K562 (cell line): ENCODE data around the gene TOR1A. TPM values are rescaled to one million over a fixed set of nuclear protein-coding genes. Genes with fewer than 3 reads are reported as not detected.

ENCODE experiments used
- FOXM1 ChIP-seq, 2 experiments: fragments of 450-650 bp in 1 of 2; sonication (generic) in 1 of 2; formaldehyde crosslinking in 1 of 2; IDR thresholded peaks; 2 replicates each; pipeline versions ENCODE4 v1.6.1 to v1.9.0; 2017 to 2022; ENCODE audit warnings: low read depth in 2 of 2, mild to moderate bottlenecking in 2 of 2, missing genetic modification reagents in 1 of 2, moderate library complexity in 1 of 2
- ZBTB17 ChIP-seq: fragments of 450-650 bp; formaldehyde crosslinking; IDR thresholded peaks from 2 replicates; pipeline ENCODE4 v1.4.0; 2020; ENCODE audit warnings: mild to moderate bottlenecking
- ZBTB7A ChIP-seq: IDR thresholded peaks from 2 replicates; pipeline ENCODE4 v1.6.1; 2011; ENCODE audit warnings: low read depth, mild to moderate bottlenecking, low read length, moderate library complexity, borderline replicate concordance; ENCODE audit not compliant: control insufficient read depth
- polyA plus RNA-seq, 8 experiments: library from polyadenylated mRNA; depleted of rRNA in 4 of 8; stranded (reverse) in 5 of 8; unstranded in 3 of 8; fragments of >200 nt; fragmentation: Nextera tagmentation in 2 of 8; fragmentation: Illumina TruSeq in 1 of 8; extraction: Ambion mirVana in 2 of 8; extraction: Trizol in 1 of 8; gene quantifications; 2 replicates each; pipeline versions ENCODE4 v1.2.1 to v1.2.3, GENCODE V29; 2011 to 2014; ENCODE audit warnings: inconsistent platforms in 1 of 8, missing spikeins in 1 of 8
- total RNA-seq, 7 experiments: library from RNA; depleted of rRNA in 6 of 7; stranded (reverse); fragments of >200 nt in 6 of 7; fragmentation: Illumina TruSeq in 2 of 7; extraction: Trizol in 2 of 7; gene quantifications; 2 replicates each; pipeline versions ENCODE4 v1.2.1 to v1.2.3, GENCODE V29; 2011 to 2021; ENCODE audit warnings: low replicate concordance in 1 of 7
- TF ChIP-seq, protein P1 (sequence below), 2 experiments: fragments of 450-650 bp in 1 of 2; sonication (generic) in 1 of 2; formaldehyde crosslinking in 1 of 2; IDR thresholded peaks; 2 replicates each; pipeline versions ENCODE4 v1.7.1 to v1.9.0; 2016 to 2022; ENCODE audit warnings: inconsistent platforms in 1 of 2, mild to moderate bottlenecking in 1 of 2, missing genetic modification reagents in 1 of 2
- TF ChIP-seq, protein P2 (sequence below): fragments of 250-450 bp; sonication (Bioruptor Pico); IDR thresholded peaks from 2 replicates; pipeline ENCODE4 v1.4.0; 2020
- TF ChIP-seq, protein P3 (sequence below): fragments of 450-650 bp; IDR thresholded peaks from one replicate; pipeline ENCODE4 v1.6.1; 2018; ENCODE audit warnings: mild to moderate bottlenecking, moderate library complexity; ENCODE audit not compliant: partially characterized antibody

Gene TOR1A
- total and polyA plus RNA-seq, 9 of the 15 experiments (the other 6 are each of a cell fraction or from before 2014, with no cell fraction given) = 4.5 to 85.8 (median 51.3) TPM

DNA sequence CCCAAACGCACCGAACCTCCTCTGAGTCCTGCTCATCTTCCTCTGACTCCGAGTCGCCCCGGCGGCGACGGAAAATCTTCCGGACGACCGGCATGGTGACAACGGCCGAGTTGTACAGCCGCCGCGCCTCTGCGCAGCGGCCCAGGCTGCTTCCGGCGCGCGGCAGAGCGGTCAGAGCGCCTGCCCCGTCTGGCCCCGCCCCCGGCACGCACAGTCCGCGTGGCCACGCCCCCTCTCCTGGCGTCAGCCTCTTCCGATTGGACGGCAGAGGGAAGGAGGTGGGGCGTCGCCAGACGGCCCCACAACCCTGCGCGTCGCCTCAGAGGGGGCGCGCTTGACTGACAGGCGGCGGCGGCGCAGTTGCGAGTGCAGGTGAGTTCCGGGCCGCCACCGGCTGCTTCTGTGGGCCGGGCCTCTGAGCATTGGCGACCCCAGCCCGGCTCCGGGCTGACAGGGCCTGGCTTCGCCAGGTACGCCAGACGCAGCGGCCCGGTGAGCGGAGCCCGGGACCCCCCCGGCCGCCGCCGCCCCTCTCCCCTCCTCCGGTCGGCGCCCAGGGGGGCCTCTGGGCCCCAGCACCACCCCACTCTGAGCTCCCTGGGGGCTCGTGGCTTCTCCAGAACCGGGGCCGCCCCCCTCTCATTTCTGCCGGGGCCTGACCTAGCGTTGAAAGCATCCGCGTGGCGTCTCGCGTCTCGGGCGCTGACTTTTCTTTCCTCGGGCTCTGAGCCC lies 11.4 kb upstream of the TOR1A start, which contains the start of the genes C9orf78 and USP20 (continued):
- TF ChIP-seq, protein P1, sequence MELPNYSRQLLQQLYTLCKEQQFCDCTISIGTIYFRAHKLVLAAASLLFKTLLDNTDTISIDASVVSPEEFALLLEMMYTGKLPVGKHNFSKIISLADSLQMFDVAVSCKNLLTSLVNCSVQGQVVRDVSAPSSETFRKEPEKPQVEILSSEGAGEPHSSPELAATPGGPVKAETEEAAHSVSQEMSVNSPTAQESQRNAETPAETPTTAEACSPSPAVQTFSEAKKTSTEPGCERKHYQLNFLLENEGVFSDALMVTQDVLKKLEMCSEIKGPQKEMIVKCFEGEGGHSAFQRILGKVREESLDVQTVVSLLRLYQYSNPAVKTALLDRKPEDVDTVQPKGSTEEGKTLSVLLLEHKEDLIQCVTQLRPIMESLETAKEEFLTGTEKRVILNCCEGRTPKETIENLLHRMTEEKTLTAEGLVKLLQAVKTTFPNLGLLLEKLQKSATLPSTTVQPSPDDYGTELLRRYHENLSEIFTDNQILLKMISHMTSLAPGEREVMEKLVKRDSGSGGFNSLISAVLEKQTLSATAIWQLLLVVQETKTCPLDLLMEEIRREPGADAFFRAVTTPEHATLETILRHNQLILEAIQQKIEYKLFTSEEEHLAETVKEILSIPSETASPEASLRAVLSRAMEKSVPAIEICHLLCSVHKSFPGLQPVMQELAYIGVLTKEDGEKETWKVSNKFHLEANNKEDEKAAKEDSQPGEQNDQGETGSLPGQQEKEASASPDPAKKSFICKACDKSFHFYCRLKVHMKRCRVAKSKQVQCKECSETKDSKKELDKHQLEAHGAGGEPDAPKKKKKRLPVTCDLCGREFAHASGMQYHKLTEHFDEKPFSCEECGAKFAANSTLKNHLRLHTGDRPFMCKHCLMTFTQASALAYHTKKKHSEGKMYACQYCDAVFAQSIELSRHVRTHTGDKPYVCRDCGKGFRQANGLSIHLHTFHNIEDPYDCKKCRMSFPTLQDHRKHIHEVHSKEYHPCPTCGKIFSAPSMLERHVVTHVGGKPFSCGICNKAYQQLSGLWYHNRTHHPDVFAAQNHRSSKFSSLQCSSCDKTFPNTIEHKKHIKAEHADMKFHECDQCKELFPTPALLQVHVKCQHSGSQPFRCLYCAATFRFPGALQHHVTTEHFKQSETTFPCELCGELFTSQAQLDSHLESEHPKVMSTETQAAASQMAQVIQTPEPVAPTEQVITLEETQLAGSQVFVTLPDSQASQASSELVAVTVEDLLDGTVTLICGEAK (IDR thresholded peaks at IDR 0.05) = peak; percentile 87
- TF ChIP-seq, protein P1 (CRISPR knock-in tag; IDR thresholded peaks at IDR 0.05) = no peak
- TF ChIP-seq, protein P2, sequence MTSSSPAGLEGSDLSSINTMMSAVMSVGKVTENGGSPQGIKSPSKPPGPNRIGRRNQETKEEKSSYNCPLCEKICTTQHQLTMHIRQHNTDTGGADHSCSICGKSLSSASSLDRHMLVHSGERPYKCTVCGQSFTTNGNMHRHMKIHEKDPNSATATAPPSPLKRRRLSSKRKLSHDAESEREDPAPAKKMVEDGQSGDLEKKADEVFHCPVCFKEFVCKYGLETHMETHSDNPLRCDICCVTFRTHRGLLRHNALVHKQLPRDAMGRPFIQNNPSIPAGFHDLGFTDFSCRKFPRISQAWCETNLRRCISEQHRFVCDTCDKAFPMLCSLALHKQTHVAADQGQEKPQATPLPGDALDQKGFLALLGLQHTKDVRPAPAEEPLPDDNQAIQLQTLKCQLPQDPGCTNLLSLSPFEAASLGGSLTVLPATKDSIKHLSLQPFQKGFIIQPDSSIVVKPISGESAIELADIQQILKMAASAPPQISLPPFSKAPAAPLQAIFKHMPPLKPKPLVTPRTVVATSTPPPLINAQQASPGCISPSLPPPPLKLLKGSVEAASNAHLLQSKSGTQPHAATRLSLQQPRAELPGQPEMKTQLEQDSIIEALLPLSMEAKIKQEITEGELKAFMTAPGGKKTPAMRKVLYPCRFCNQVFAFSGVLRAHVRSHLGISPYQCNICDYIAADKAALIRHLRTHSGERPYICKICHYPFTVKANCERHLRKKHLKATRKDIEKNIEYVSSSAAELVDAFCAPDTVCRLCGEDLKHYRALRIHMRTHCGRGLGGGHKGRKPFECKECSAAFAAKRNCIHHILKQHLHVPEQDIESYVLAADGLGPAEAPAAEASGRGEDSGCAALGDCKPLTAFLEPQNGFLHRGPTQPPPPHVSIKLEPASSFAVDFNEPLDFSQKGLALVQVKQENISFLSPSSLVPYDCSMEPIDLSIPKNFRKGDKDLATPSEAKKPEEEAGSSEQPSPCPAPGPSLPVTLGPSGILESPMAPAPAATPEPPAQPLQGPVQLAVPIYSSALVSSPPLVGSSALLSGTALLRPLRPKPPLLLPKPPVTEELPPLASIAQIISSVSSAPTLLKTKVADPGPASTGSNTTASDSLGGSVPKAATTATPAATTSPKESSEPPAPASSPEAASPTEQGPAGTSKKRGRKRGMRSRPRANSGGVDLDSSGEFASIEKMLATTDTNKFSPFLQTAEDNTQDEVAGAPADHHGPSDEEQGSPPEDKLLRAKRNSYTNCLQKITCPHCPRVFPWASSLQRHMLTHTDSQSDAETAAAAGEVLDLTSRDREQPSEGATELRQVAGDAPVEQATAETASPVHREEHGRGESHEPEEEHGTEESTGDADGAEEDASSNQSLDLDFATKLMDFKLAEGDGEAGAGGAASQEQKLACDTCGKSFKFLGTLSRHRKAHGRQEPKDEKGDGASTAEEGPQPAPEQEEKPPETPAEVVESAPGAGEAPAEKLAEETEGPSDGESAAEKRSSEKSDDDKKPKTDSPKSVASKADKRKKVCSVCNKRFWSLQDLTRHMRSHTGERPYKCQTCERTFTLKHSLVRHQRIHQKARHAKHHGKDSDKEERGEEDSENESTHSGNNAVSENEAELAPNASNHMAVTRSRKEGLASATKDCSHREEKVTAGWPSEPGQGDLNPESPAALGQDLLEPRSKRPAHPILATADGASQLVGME (CRISPR knock-in tag) = peak; percentile 56; the same call in 1 of the 2 replicates
- TF ChIP-seq FOXM1 (IDR thresholded peaks at IDR 0.05; ENCODE audit: low read depth) = no peak
- TF ChIP-seq FOXM1 (CRISPR knock-in tag; IDR thresholded peaks at IDR 0.05; ENCODE audit: low read depth) = peak; percentile 55; the same call in 1 of the 2 replicates
- peak; percentile 79 for TF ChIP-seq ZBTB17
- TF ChIP-seq, protein P3, sequence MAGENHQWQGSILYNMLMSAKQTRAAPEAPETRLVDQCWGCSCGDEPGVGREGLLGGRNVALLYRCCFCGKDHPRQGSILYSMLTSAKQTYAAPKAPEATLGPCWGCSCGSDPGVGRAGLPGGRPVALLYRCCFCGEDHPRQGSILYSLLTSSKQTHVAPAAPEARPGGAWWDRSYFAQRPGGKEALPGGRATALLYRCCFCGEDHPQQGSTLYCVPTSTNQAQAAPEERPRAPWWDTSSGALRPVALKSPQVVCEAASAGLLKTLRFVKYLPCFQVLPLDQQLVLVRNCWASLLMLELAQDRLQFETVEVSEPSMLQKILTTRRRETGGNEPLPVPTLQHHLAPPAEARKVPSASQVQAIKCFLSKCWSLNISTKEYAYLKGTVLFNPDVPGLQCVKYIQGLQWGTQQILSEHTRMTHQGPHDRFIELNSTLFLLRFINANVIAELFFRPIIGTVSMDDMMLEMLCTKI = no peak
- TF ChIP-seq ZBTB7A = peak; percentile 85; the same call in 1 of the 2 replicates
